COR-L47 (cell line): ENCODE data around the gene FAF1.
"Not testable (repeated sequence)": the region's sequence is repeated elsewhere in the genome, so short reads cannot be mapped to it uniquely, and the experiment has no call there.

Experiments
- DNase-seq: peaks from one replicate; lab custom pipeline; 2025; lab: John Stamatoyannopoulos, UW

FAF1 gene

DNA sequence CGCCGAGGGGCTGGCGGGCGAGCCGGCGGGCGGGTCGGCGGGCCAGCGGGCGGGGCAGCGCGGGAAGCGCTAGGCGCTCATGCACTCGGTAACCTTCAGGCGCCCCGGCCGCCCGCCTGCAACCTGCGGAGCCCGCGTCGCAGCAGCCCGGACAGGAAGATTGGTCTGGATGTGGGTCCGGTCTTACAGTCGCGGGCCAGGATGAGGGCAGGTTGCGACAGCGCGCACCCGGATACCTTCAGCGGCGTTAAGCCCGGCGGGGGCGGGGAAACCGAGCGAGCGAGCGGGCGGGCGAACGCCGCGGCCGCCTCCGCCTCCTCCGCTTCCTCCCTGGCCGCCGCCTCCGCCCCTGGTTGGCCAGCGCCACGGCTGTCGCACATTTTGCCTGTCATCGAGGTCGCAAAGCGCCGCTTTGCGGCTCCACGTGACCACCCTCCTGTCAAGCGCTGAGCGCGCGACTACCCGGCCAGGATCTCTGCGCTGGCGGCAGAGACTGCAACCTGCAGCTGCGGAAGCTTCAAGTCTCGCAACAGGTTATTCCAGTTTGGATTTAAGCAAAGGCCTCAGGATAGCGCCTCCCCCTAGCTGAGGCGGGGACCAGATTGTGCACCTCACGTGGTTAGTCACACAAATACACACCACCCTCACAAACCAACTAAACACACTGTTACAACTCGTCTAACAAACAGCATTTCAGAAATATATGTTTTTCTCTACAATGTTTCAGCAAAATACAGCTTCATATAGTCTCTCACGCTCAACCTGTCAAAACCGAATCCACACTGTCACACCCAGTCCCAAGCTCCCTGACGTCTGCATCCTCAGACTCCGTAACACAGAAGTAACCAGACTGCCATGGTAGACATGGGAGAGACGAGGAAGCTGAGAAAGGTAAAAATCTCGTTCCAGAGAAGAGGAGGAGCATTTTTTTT, at the start of gene FAF1:
Gene FAF1 (minus strand): TSS at position 355 of the 932 bp plus-strand sequence. CDS start 456 bp downstream, outside the sequence.
- DNase-seq: peak; percentile 98

DNA sequence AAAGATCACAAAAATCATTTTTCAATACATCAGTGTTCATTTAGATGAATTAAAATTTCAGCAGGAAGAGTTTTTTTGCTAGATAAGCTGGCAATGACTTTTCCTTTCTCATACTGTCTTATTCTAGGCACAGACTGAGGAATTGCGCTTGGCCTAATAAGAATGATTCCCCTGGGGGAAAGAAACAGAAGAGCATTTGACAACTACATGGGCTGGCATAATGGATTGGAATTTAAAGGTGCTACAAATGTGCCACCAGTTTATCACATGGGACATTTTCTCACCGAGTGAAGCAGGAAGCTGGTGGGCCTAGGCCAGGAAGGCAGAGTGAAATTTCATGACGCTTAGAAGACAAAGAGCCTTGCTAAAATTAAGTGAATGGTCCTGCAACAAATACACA, 49.3 kb upstream of the FAF1 start:
- no peak for DNase-seq

DNA sequence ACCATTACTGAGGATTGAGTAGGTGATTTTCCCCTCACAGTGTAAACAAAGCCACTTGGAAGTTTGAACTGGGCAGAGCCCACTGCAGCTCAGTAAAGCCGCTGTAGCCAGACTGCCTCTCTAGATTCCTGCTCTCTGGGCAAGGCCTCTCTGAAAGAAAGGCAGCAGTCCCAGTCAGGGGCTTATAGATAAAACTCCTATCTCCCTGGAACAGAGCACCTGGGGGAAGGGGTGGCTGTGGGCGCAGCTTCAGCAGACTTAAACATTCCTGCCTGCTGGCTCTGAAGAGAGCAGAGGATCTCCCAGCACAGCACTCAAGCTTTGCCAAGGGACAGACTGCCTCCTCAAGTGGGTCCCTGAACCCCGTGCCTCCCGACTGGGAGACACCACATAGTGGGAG, 45.5 kb upstream of the FAF1 start:
- DNase-seq: not testable (repeated sequence)

- DNase-seq: no peak
Observed at GRCh38 chr1:51002516-51002915, 42.4 kb upstream of the FAF1 start.

GRCh38 chr1:51000651-51001050, 40.6 kb upstream of the FAF1 start:
- no peak for DNase-seq

GRCh38 chr1:51000160-51000559, 40.1 kb upstream of the FAF1 start:
- no peak for DNase-seq

- DNase-seq: not testable (repeated sequence)
Observed at GRCh38 chr1:50999375-50999774, 39.3 kb upstream of the FAF1 start.

DNA sequence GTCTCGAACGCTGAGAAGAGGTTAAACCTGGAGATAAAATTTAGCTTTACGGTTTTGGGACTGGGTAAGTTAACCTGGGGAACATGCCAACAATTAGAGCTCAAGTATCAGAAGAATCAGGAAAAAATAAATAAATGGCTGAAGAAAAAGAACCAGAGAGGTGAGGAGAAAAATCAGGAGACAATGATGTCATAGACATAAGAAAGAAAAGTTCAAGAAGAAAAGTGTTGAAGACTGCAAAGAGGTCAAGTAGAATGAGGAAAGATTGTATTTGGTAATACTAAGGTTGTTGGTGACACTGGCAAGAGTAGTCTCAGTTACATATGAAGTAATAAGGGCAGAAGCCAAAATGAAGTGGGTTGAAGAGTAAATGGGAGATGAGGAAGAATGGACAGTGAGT, 36.0 kb upstream of the FAF1 start:
- DNase-seq: no peak

GRCh38 chr1:50995651-50996050, 35.6 kb upstream of the FAF1 start:
- no peak for DNase-seq

GRCh38 chr1:50994997-50995396, 34.9 kb upstream of the FAF1 start:
- no peak for DNase-seq

GRCh38 chr1:50993645-50994044, 33.6 kb upstream of the FAF1 start:
- no peak for DNase-seq

DNA sequence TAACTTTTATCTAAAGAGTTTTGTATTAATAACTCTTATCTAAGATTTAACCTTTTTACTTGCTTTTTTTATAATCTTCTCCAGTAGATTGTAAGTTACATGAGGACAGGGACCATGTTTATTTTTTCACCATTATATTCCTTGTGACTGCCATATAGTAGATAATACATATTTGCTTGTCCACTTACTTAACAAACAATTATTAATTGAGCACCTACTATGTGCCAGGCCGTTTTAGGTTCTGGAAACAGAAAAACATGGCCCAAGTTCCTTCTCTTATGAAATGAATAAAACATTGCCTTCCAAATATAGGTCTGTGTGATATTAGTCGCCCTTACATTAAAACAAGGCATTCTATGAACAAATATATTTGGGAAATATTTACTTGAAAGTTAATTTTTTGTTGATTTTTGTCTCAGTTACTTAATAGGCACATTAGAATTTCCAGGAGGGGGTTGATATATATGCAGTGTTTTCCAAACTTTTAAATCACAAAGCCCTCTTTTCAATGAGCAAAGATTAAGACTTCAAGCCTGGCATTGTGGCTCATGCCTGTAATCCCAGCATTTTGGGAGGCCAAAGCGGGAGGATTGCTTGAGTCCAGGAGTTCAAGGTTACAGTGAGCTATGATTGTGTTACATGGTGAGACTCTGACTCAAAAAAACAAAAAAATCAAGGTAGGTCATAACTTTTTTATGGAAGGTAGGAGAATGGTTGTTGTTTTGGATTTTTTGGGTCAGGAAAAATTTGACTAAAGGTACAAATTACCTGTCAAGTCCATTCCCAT, 32.7 kb upstream of the FAF1 start:
- DNase-seq: no peak

DNA sequence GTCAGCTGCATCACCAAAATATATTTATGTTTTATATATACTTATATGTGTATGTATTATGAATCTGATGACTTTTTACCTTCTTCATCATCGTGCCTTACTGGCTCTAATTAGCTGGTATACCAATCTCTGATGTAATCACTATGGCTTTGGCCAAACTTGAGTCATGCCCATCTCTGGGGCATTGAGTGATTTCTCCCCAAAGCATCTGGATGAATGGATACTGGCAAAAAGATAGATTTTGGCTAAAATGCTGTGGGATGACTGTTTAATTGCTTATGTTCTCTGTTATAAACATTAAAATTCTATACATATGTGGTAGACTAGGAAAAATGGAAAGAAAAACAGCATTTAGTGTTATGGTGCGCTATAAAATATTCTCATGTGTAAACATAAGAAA, 29.6 kb upstream of the FAF1 start:
- no peak for DNase-seq

GRCh38 chr1:50986653-50987052, 26.6 kb upstream of the FAF1 start:
- no peak for DNase-seq

- DNase-seq: no peak
Observed at GRCh38 chr1:50985094-50985493, 25.0 kb upstream of the FAF1 start.

GRCh38 chr1:50983219-50983802, 23.2 kb upstream of the FAF1 start:
- peak; percentile 47 for DNase-seq

GRCh38 chr1:50982611-50983010, 22.5 kb upstream of the FAF1 start:
- DNase-seq: no peak

- DNase-seq: no peak
Observed at GRCh38 chr1:50981741-50982140, 21.7 kb upstream of the FAF1 start.

GRCh38 chr1:50980505-50980904, 20.4 kb upstream of the FAF1 start:
- DNase-seq: no peak

- no peak for DNase-seq
Observed at GRCh38 chr1:50979937-50980336, 19.9 kb upstream of the FAF1 start.

DNA sequence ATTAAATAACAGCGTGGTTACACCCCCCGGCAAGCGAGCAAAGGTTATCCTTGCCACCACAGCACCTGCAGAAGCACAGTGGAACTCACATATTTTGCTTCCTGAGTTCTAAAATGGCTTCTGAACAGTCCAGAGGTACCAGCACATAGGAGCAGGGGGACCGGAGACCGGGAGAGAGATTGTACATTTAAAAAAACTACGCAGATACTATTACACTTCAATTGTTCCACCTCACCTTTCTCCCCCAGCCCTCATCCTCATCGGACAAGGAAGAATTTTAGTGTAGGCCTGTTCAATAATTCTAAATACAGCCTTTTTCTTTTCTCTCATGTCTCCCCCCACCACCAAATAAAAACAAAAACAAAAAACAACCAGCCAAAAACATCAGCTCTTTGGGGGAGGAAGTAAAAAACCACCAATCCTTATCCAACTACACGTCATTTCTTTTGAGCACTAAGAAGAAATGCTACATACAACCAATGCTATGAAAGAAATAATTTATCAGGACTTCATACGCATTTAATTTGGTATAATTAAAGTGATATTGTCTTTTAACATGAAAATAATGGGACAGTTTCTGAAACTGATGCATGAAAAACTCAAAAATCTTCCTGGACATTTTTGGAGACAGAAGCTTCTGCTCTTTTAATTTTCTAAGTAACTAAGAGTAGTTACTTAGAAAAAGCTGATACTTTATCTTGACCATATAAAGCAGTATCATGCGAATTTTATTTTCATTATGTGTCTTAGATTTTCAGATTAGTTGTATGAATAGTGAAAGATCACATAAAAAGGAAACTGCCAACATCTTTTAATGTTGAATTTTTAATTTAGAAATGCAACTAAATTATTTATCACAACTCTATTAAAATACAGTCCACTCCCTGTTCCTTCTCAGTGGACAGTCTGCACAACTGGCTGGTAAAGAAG, 19.1 kb upstream of the FAF1 start:
- DNase-seq: peak; percentile 60
